Osteocyte (in vitro differentiated cells): ENCODE data around the gene NINL. TPM values are rescaled to one million over a fixed set of nuclear protein-coding genes. Genes with fewer than 3 reads are reported as not detected.
"Not testable (repeated sequence)": the region's sequence is repeated elsewhere in the genome, so short reads cannot be mapped to it uniquely, and the experiment has no call there.

Experiments
- DNase-seq: peaks from one replicate; pipeline ENCODE4 v3.0.0; 2021; ENCODE audit warnings: mixed read lengths; ENCODE audit not compliant: unreplicated experiment; ENCODE audit errors: extremely low spot score
- H3K27ac Mint-ChIP-seq: one replicate; pipeline ENCODE4 v1.8.0; 2021; ENCODE audit warnings: mild to moderate bottlenecking, mixed read lengths; ENCODE audit not compliant: unreplicated experiment
- H3K27me3 Mint-ChIP-seq: one replicate; pipeline ENCODE4 v1.8.0; 2021; ENCODE audit warnings: mixed read lengths; ENCODE audit not compliant: unreplicated experiment
- H3K36me3 Mint-ChIP-seq: one replicate; pipeline ENCODE4 v1.8.0; 2021; ENCODE audit warnings: mixed read lengths; ENCODE audit not compliant: unreplicated experiment
- H3K4me1 Mint-ChIP-seq: one replicate; pipeline ENCODE4 v1.8.0; 2021; ENCODE audit warnings: mixed read lengths; ENCODE audit not compliant: unreplicated experiment
- H3K4me3 Mint-ChIP-seq: one replicate; pipeline ENCODE4 v1.8.0; 2021; ENCODE audit warnings: mild to moderate bottlenecking, moderate library complexity, mixed read lengths; ENCODE audit not compliant: unreplicated experiment
- H3K9me3 Mint-ChIP-seq: one replicate; pipeline ENCODE4 v1.8.0; 2021; ENCODE audit warnings: mixed read lengths; ENCODE audit not compliant: unreplicated experiment
- total RNA-seq: library from RNA; stranded (reverse); gene quantifications from 2 replicates; pipeline ENCODE4 v1.2.1, GENCODE V29; 2021
- TF ChIP-seq, protein P1 (sequence below): fragments of 200-600 bp; sonication (generic); IDR thresholded peaks from 2 replicates; pipeline ENCODE4 v1.5.0; 2021; ENCODE audit warnings: antibody characterized with exemption, mild to moderate bottlenecking, moderate library complexity

Gene NINL
- total RNA-seq, 1 donor from 2014 or later = 20.8 TPM

DNA sequence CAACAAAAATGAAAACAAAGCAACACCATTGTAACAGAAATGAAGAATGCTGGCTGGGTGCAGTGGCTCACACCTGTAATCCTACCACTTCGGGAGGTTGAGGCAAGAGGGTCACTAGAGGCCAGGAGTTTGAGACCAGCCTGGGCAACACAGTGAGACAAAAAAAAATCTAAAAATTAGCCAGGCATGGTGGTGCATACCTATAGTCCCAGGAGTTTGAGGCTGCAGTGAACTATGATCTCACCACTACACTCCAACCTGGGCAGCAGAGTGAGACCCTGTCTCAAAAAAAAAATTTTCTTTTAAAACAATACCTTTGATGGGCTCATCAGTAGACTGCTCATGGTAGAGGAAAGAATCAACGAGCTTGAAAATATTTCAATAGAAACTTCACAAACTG is 18.5 kb downstream of the NINL start:
- Mint-ChIP-seq H3K4me3 (no peak overlapping the region), H3K27me3 (no peaks in the 10 kb centered on the region), H3K27ac (no peak overlapping the region), H3K36me3 (peaks cover 24% of the 10 kb centered on the region), H3K4me1 (peaks cover 17% of the 10 kb centered on the region), H3K9me3 (peaks cover 11% of the 10 kb centered on the region)
- no peak for DNase-seq
- TF ChIP-seq, protein P1, sequence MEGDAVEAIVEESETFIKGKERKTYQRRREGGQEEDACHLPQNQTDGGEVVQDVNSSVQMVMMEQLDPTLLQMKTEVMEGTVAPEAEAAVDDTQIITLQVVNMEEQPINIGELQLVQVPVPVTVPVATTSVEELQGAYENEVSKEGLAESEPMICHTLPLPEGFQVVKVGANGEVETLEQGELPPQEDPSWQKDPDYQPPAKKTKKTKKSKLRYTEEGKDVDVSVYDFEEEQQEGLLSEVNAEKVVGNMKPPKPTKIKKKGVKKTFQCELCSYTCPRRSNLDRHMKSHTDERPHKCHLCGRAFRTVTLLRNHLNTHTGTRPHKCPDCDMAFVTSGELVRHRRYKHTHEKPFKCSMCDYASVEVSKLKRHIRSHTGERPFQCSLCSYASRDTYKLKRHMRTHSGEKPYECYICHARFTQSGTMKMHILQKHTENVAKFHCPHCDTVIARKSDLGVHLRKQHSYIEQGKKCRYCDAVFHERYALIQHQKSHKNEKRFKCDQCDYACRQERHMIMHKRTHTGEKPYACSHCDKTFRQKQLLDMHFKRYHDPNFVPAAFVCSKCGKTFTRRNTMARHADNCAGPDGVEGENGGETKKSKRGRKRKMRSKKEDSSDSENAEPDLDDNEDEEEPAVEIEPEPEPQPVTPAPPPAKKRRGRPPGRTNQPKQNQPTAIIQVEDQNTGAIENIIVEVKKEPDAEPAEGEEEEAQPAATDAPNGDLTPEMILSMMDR = no peak

DNA sequence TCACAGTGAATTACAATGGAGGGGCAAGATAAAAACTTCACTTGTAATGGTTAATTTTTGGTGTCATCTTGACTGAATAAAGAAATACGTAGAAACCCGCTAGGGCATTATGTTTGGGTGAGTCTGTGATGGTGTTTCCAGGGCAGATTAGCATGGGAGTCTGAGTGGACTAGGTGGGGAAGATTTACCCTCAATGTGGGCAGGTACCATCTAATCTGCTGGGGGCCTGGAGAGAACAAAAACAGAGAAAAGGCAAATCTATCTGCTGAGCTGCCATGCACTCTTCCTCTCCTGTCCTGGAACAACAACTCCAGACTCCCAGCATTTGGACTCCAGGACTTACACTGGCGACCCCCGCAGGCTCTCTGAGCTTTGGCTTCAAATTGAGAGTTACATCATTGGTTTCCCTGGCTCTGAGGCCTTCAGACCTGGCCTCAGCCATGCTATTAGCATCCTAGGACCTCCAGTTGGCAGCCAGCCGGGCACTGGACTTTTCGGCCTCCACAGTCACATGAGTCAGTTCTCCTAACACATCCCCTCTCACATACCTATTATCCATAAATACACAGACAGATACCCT is 19.7 kb downstream of the NINL start:
- DNase-seq = no peak
- Mint-ChIP-seq H3K36me3 (peaks cover 19% of the 10 kb centered on the region), H3K27ac (no peak overlapping the region), H3K9me3 (peaks cover 11% of the 10 kb centered on the region), H3K4me3 (no peak overlapping the region), H3K4me1 (peaks cover 7% of the 10 kb centered on the region), H3K27me3 (no peaks in the 10 kb centered on the region)
- TF ChIP-seq, protein P1 = no peak

DNA sequence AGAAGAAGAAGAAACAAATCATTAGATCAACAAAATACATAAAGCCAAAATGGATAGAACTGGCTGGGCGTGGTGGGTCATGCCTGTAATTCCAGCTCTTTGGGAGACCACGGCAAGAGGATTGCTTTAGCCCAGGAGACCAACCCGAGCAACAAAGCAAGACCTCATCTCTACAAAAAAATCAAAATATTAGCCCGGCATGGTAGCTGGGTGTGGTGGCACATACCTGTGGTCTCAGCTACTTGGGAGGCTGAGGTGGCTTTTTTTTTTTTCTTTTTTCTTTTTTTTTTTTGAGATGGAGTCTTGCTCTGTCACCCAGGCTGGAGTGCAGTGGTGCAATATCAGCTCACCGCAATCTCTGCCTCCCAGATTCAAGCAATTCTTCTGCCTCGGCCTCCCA is 21.5 kb downstream of the NINL start:
- Mint-ChIP-seq H3K9me3 (peaks cover 11% of the 10 kb centered on the region), H3K36me3 (peaks cover 20% of the 10 kb centered on the region), H3K27ac (no peak overlapping the region), H3K27me3 (no peaks in the 10 kb centered on the region), H3K4me3 (no peak overlapping the region), H3K4me1 (peaks cover 5% of the 10 kb centered on the region)
- TF ChIP-seq, protein P1 = no peak
- no peak for DNase-seq

DNA sequence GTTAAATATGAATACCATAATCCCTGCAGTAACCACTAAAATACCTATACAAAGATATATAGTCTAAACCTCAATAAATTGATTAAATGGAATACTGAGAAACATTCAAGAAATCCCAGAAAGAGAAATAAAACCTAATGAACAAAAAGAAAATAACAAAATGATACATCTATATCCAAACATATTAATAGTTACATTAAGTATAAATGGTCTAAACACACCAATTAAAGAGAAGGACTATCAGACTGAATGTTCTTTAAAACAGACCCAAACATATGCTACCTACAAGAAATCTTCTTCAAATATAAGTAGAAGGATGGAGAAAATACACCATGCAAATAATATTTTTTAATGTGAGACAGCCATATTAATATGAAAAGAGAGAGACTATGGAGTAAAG is 22.0 kb downstream of the NINL start:
- Mint-ChIP-seq H3K27me3 (no peaks in the 10 kb centered on the region), H3K4me3 (no peak overlapping the region), H3K9me3 (peaks cover 11% of the 10 kb centered on the region), H3K4me1 (peaks cover 5% of the 10 kb centered on the region), H3K36me3 (peaks cover 26% of the 10 kb centered on the region), H3K27ac (no peak overlapping the region)
- TF ChIP-seq, protein P1 = no peak
- no peak for DNase-seq

DNA sequence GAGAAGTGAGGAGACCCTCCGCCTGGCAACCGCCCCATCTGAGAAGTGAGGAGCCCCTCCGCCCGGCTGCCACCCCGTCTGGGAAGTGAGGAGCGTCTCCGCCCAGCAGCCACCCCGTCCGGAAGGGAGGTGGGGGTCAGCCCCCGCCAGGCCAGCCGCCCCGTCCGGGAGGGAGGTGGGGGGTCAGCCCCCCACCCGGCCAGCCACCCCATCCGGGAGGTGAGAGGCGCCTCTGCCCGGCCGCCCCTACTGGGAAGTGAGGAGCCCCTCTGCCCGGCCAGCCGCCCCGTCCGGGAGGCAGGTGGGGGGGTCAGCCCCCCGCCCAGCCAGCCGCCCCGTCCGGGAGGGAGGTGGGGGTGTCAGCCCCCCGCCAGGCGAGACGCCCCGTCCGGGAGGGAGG is 23.6 kb downstream of the NINL start:
- not testable (repeated sequence) for H3K27ac Mint-ChIP-seq, H3K4me3 Mint-ChIP-seq, H3K27me3 Mint-ChIP-seq, DNase-seq, H3K4me1 Mint-ChIP-seq
- H3K36me3 Mint-ChIP-seq = peaks cover 17% of the 10 kb centered on the region
- H3K9me3 Mint-ChIP-seq = peaks cover 11% of the 10 kb centered on the region

DNA sequence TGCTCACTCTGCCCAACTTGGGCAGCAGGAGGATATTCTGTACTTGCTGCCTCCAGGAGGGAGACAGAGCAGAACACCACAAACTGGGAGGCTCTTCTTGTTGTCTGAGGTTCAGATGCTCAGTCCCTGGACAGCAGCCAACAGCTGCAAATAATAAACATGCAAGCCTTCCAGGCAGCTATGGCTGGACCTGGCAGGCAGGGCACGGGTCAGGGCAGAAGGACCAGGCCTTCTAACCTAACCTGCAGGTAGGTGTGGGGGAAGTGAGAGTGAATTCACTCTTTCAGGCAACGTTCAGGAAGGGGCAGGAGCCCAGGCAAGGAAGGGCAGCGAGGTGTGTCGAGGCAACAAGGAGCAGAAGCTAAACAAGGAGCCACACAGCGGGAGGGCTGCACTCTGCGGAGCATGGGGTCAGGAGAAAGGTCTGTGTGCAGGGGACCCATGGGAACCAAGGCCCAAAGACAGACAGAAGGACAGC is 31.5 kb downstream of the NINL start:
- DNase-seq = no peak
- TF ChIP-seq, protein P1 = no peak
- no peaks in the 10 kb centered on the region for H3K9me3 Mint-ChIP-seq
- peak overlapping the region; percentile 45 for H3K27ac Mint-ChIP-seq
- no peaks in the 10 kb centered on the region for H3K27me3 Mint-ChIP-seq
- no peak overlapping the region for H3K4me3 Mint-ChIP-seq
- H3K36me3 Mint-ChIP-seq = peaks cover 5% of the 10 kb centered on the region
- peaks cover 40% of the 10 kb centered on the region for H3K4me1 Mint-ChIP-seq
